ENCODE results near the gene MICALL2.

DNA sequence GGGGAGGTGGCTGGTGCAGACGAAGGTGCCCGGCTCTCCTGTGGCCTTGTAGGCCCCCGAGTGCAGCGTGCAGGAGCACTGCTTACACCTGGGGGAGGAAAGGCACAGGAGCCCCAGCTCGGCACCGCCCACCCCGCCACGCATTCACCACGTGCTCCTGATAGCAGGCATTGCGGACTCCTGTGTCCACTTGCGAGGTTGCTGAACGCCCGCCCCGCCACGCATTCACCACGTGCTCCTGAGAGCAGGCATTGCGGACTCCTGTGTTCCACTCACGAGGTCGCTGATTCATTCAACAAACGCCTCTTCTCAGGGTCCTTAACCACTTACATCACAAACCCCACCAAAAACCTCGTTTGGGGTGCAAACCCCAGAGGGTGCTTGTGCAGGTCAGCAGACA, 13.9 kb downstream of the MICALL2 start:
- TF ChIP-seq CTCF (conservative IDR thresholded peaks at IDR 0.05) (no peak), ZFX (IDR thresholded peaks at IDR 0.05) (no peak)

Measured in C4-2B (cell line).